ENCODE measurements around the gene MLF2. TPM values are rescaled to one million over a fixed set of nuclear protein-coding genes. Genes with fewer than 3 reads are reported as not detected.

The MLF2 gene
- polyA plus RNA-seq (2013, experiment 1 of 2) = 216 TPM
- polyA plus RNA-seq (2013, experiment 2 of 2) = 188 TPM

GRCh38 chr12:6752921-6753771, at the start of gene MLF2:
TSS of gene MLF2 (minus strand) at chr12:6753141. CDS start at chr12:6752334, 807 bp downstream.
- Histone ChIP-seq H3K4me1 (ENCODE audit: control insufficient read depth, insufficient read depth, low read length, poor library complexity, severe bottlenecking) (peaks cover 11% of the 10 kb centered on the region), H3K9me3 (ENCODE audit: control insufficient read depth, low read length) (no peaks in the 10 kb centered on the region), H3K36me3 (ENCODE audit: control insufficient read depth, insufficient read depth, low read length) (peaks cover 39% of the 10 kb centered on the region), H3K4me3 (ENCODE audit: extremely low read depth, insufficient read depth, low read length, poor library complexity, severe bottlenecking) (peak within 1 kb of the TSS; percentile 99), H3K27ac (ENCODE audit: low read depth, low read length, severe bottlenecking) (peak within 1 kb of the TSS; percentile 98)
- 0% methylated on average over 43 to 44 of the region's 62 CpGs for WGBS, 2 experiments (ENCODE audit: insufficient coverage in 2 of 2)

GRCh38 chr12:6799147-6799546, 46.2 kb upstream of the MLF2 start:
- H3K4me1 ChIP-seq (ENCODE audit: control insufficient read depth, insufficient read depth, low read length, poor library complexity, severe bottlenecking) = no peaks in the 10 kb centered on the region
- H3K36me3 ChIP-seq (ENCODE audit: control insufficient read depth, insufficient read depth, low read length) = no peaks in the 10 kb centered on the region
- H3K4me3 ChIP-seq (ENCODE audit: extremely low read depth, insufficient read depth, low read length, poor library complexity, severe bottlenecking) = no peak overlapping the region
- WGBS, 2 experiments (ENCODE audit: insufficient coverage in 2 of 2) = 95% methylated on average over 4 of the region's 5 CpGs; no CpG with 5 or more reads in 1 of the 2 experiments
- no peak overlapping the region for H3K27ac ChIP-seq (ENCODE audit: low read depth, low read length, severe bottlenecking)
- H3K9me3 ChIP-seq (ENCODE audit: control insufficient read depth, low read length) = no peaks in the 10 kb centered on the region

- Histone ChIP-seq H3K4me1 (ENCODE audit: control insufficient read depth, insufficient read depth, low read length, poor library complexity, severe bottlenecking) (peaks cover 8% of the 10 kb centered on the region), H3K9me3 (ENCODE audit: control insufficient read depth, low read length) (no peaks in the 10 kb centered on the region), H3K4me3 (ENCODE audit: extremely low read depth, insufficient read depth, low read length, poor library complexity, severe bottlenecking) (no peak overlapping the region), H3K36me3 (ENCODE audit: control insufficient read depth, insufficient read depth, low read length) (no peaks in the 10 kb centered on the region), H3K27ac (ENCODE audit: low read depth, low read length, severe bottlenecking) (no peak overlapping the region)
- WGBS, 2 experiments (ENCODE audit: insufficient coverage in 2 of 2) = 83 to 93% methylated on average over 2 to 4 of the region's 4 CpGs
Observed at GRCh38 chr12:6796576-6796975, 43.6 kb upstream of the MLF2 start.

- H3K27ac ChIP-seq (ENCODE audit: low read depth, low read length, severe bottlenecking) = no peak overlapping the region
- no peaks in the 10 kb centered on the region for H3K36me3 ChIP-seq (ENCODE audit: control insufficient read depth, insufficient read depth, low read length)
- 75% methylated on average over 1 of the region's 2 CpGs; no CpG with 5 or more reads in 1 of the 2 experiments for WGBS, 2 experiments (ENCODE audit: insufficient coverage in 2 of 2)
- H3K9me3 ChIP-seq (ENCODE audit: control insufficient read depth, low read length) = no peaks in the 10 kb centered on the region
- H3K4me3 ChIP-seq (ENCODE audit: extremely low read depth, insufficient read depth, low read length, poor library complexity, severe bottlenecking) = no peak overlapping the region
- H3K4me1 ChIP-seq (ENCODE audit: control insufficient read depth, insufficient read depth, low read length, poor library complexity, severe bottlenecking) = peaks cover 8% of the 10 kb centered on the region
Observed at GRCh38 chr12:6795088-6795487, 42.1 kb upstream of the MLF2 start.

GRCh38 chr12:6792522-6793201, 39.7 kb upstream of the MLF2 start:
- 62 to 69% methylated on average over 9 to 11 of the region's 12 CpGs for WGBS, 2 experiments (ENCODE audit: insufficient coverage in 2 of 2)
- H3K27ac ChIP-seq (ENCODE audit: low read depth, low read length, severe bottlenecking) = peak overlapping the region; percentile 7
- H3K36me3 ChIP-seq (ENCODE audit: control insufficient read depth, insufficient read depth, low read length) = no peaks in the 10 kb centered on the region
- H3K9me3 ChIP-seq (ENCODE audit: control insufficient read depth, low read length) = no peaks in the 10 kb centered on the region
- H3K4me3 ChIP-seq (ENCODE audit: extremely low read depth, insufficient read depth, low read length, poor library complexity, severe bottlenecking) = no peak overlapping the region
- peaks cover 18% of the 10 kb centered on the region for H3K4me1 ChIP-seq (ENCODE audit: control insufficient read depth, insufficient read depth, low read length, poor library complexity, severe bottlenecking)

GRCh38 chr12:6791931-6792520, 39.1 kb upstream of the MLF2 start:
- no peak overlapping the region for H3K4me3 ChIP-seq (ENCODE audit: extremely low read depth, insufficient read depth, low read length, poor library complexity, severe bottlenecking)
- no peaks in the 10 kb centered on the region for H3K36me3 ChIP-seq (ENCODE audit: control insufficient read depth, insufficient read depth, low read length)
- 93 to 95% methylated on average over 7 to 8 of the region's 13 CpGs for WGBS, 2 experiments (ENCODE audit: insufficient coverage in 2 of 2)
- peaks cover 18% of the 10 kb centered on the region for H3K4me1 ChIP-seq (ENCODE audit: control insufficient read depth, insufficient read depth, low read length, poor library complexity, severe bottlenecking)
- H3K27ac ChIP-seq (ENCODE audit: low read depth, low read length, severe bottlenecking) = no peak overlapping the region
- H3K9me3 ChIP-seq (ENCODE audit: control insufficient read depth, low read length) = no peaks in the 10 kb centered on the region

- Histone ChIP-seq H3K9me3 (ENCODE audit: control insufficient read depth, low read length) (no peaks in the 10 kb centered on the region), H3K36me3 (ENCODE audit: control insufficient read depth, insufficient read depth, low read length) (no peaks in the 10 kb centered on the region), H3K4me3 (ENCODE audit: extremely low read depth, insufficient read depth, low read length, poor library complexity, severe bottlenecking) (no peak overlapping the region), H3K27ac (ENCODE audit: low read depth, low read length, severe bottlenecking) (no peak overlapping the region), H3K4me1 (ENCODE audit: control insufficient read depth, insufficient read depth, low read length, poor library complexity, severe bottlenecking) (peaks cover 22% of the 10 kb centered on the region)
- 90 to 97% methylated on average over 5 to 10 of the region's 12 CpGs for WGBS, 2 experiments (ENCODE audit: insufficient coverage in 2 of 2)
Observed at GRCh38 chr12:6790496-6791150, 37.7 kb upstream of the MLF2 start.

- 66 to 77% methylated on average over 12 to 15 of the region's 18 CpGs for WGBS, 2 experiments (ENCODE audit: insufficient coverage in 2 of 2)
- no peaks in the 10 kb centered on the region for H3K36me3 ChIP-seq (ENCODE audit: control insufficient read depth, insufficient read depth, low read length)
Observed at GRCh38 chr12:6788972-6789924, 36.3 kb upstream of the MLF2 start, which contains the start of gene CD4. TSS of gene CD4 (plus strand) at chr12:6789528. CDS start at chr12:6800139, 10,611 bp downstream.

GRCh38 chr12:6787309-6787708, 34.4 kb upstream of the MLF2 start:
- Histone ChIP-seq H3K9me3 (ENCODE audit: control insufficient read depth, low read length) (no peaks in the 10 kb centered on the region), H3K4me1 (ENCODE audit: control insufficient read depth, insufficient read depth, low read length, poor library complexity, severe bottlenecking) (peaks cover 15% of the 10 kb centered on the region), H3K27ac (ENCODE audit: low read depth, low read length, severe bottlenecking) (no peak overlapping the region), H3K4me3 (ENCODE audit: extremely low read depth, insufficient read depth, low read length, poor library complexity, severe bottlenecking) (no peak overlapping the region), H3K36me3 (ENCODE audit: control insufficient read depth, insufficient read depth, low read length) (no peaks in the 10 kb centered on the region)
- WGBS, 2 experiments (ENCODE audit: insufficient coverage in 2 of 2) = 88 to 93% methylated on average over 3 to 5 of the region's 5 CpGs

More at GRCh38 chr12:6788972-6789924, 36.3 kb upstream of the MLF2 start, which contains the start of gene CD4:
- H3K4me1 ChIP-seq (ENCODE audit: control insufficient read depth, insufficient read depth, low read length, poor library complexity, severe bottlenecking) = peaks cover 22% of the 10 kb centered on the region
- H3K27ac ChIP-seq (ENCODE audit: low read depth, low read length, severe bottlenecking) = no peak within 1 kb of the TSS
- H3K4me3 ChIP-seq (ENCODE audit: extremely low read depth, insufficient read depth, low read length, poor library complexity, severe bottlenecking) = no peak within 1 kb of the TSS
- H3K9me3 ChIP-seq (ENCODE audit: control insufficient read depth, low read length) = no peaks in the 10 kb centered on the region
